Esophagus muscularis mucosa (tissue), 4 donors: Measurements from ENCODE around the gene ERCC3. TPM values are rescaled to one million over a fixed set of nuclear protein-coding genes. Genes with fewer than 3 reads are reported as not detected.

Experiments
- DNase-seq: peaks from one replicate; pipeline ENCODE4 v3.0.0-alpha.2; 2017; ENCODE audit errors: extremely low spot score
- H3K27ac ChIP-seq, 4 donors: fragments of 200-600 bp; sonication (generic); replicated peaks in 1 of 4; 1 replicate in 3 of 4; 2 replicates in 1 of 4; pipeline ENCODE4 v1.5.1; 2016 to 2019; ENCODE audit warnings: mild to moderate bottlenecking in 1 of 4
- H3K27me3 ChIP-seq, 4 donors: fragments of 200-600 bp; sonication (generic); one replicate each; pipeline versions ENCODE4 v1.5.1 to v1.6.0; 2016 to 2019
- H3K36me3 ChIP-seq, 4 donors: fragments of 200-600 bp; sonication (generic); one replicate each; pipeline ENCODE4 v1.5.1; 2016 to 2019
- H3K4me1 ChIP-seq, 4 donors: fragments of 200-600 bp; sonication (generic); one replicate each; pipeline ENCODE4 v1.5.1; 2016 to 2019
- H3K4me3 ChIP-seq, 4 donors: fragments of 200-600 bp; sonication (generic); 1 replicate in 2 of 4; 2 replicates in 2 of 4; pipeline ENCODE4 v1.5.1; 2016 to 2019; ENCODE audit warnings: mild to moderate bottlenecking in 4 of 4, moderate library complexity in 1 of 4
- H3K9me3 ChIP-seq, 4 donors: fragments of 200-600 bp; sonication (generic); 1 replicate in 3 of 4; 2 replicates in 1 of 4; pipeline ENCODE4 v1.5.1; 2016 to 2019
- CTCF ChIP-seq, 3 experiments: fragments of 200-600 bp in 2 of 3; fragments of 450-650 bp in 1 of 3; sonication (generic) in 2 of 3; IDR thresholded peaks; one replicate each; pipeline ENCODE4 v1.5.1; 2017 to 2019; ENCODE audit warnings: antibody characterized with exemption in 3 of 3, mild to moderate bottlenecking in 2 of 3, moderate library complexity in 1 of 3
- EP300 ChIP-seq: sonication (generic); formaldehyde crosslinking; IDR thresholded peaks from one replicate; pipeline ENCODE4 v1.6.1; 2017; ENCODE audit warnings: antibody characterized with exemption
- POLR2A ChIP-seq: fragments of 450-650 bp; IDR thresholded peaks from one replicate; pipeline ENCODE4 v1.6.1; 2017; ENCODE audit warnings: antibody characterized with exemption, moderate library complexity, mild to moderate bottlenecking, low read depth
- POLR2AphosphoS5 ChIP-seq, 2 donors: sonication (generic); formaldehyde crosslinking; IDR thresholded peaks; one replicate each; pipeline ENCODE4 v1.6.1; 2017; ENCODE audit warnings: antibody characterized with exemption in 2 of 2
- WGBS: methylation state at CpG from one replicate; pipeline ENCODE4 v1.1.5; 2018; 5-methylcytosine and 5-hydroxymethylcytosine counted together
- intact Hi-C: fragments of 100-400 bp; cut with DNase I; formaldehyde crosslinking; loops from one replicate; pipeline ENCODE4 v1.15.1; 2023
- total RNA-seq, 4 donors: library from RNA; depleted of rRNA; stranded (reverse); fragments of >200 nt; gene quantifications; one replicate each; pipeline versions ENCODE4 v1.1.0 to v1.2.1, GENCODE V29; 2016

The ERCC3 gene
- total RNA-seq, 4 donors from 2014 or later: 24.4 to 37.1 (median 35.3) TPM

- no peaks in the 10 kb centered on the region for H3K4me1 ChIP-seq
- H3K27me3 ChIP-seq: no peaks in the 10 kb centered on the region
- H3K9me3 ChIP-seq: no peaks in the 10 kb centered on the region
- no peak overlapping the region for H3K27ac ChIP-seq
- WGBS: 96% methylated on average over 1 of the region's 1 CpG
- H3K36me3 ChIP-seq: peaks cover 16 to 90% (median 63%) of the 10 kb centered on the region in 4 donors
- TF ChIP-seq POLR2A (no peak), CTCF (IDR thresholded peaks at IDR 0.05) (no peak), POLR2AphosphoS5 (IDR thresholded peaks at IDR 0.05) (no peak), EP300 (no peak)
- H3K4me3 ChIP-seq: no peak overlapping the region
- no peak for DNase-seq
- intact Hi-C loops: no loop called here
Observed at GRCh38 chr2:127330753-127331152, 36.8 kb upstream of the ERCC3 start.

- Histone ChIP-seq H3K4me1 (peaks cover 0 to 10% (median 8%) of the 10 kb centered on the region in 4 donors), H3K27me3 (no peaks in the 10 kb centered on the region), H3K27ac (no peak overlapping the region), H3K4me3 (no peak overlapping the region), H3K36me3 (peaks cover 27 to 90% (median 62%) of the 10 kb centered on the region in 4 donors), H3K9me3 (no peaks in the 10 kb centered on the region)
- 90% methylated on average over 2 of the region's 2 CpGs for WGBS
- intact Hi-C loops: loop anchor here (5.0 kb wide), 1 partner anchor 91 kb away; the partner anchor contains the start of gene PROC
- DNase-seq: no peak
- TF ChIP-seq CTCF (IDR thresholded peaks at IDR 0.05) (no peak), POLR2AphosphoS5 (IDR thresholded peaks at IDR 0.05) (no peak), POLR2A (no peak), EP300 (no peak)
Observed at GRCh38 chr2:127326289-127326945, 32.5 kb upstream of the ERCC3 start.

- Histone ChIP-seq H3K4me1 (peaks cover 0 to 10% (median 8%) of the 10 kb centered on the region in 4 donors), H3K27ac (no peak overlapping the region), H3K4me3 (no peak overlapping the region), H3K27me3 (no peaks in the 10 kb centered on the region), H3K36me3 (peaks cover 35 to 90% (median 65%) of the 10 kb centered on the region in 4 donors), H3K9me3 (peaks cover 0 to 5% (median 0%) of the 10 kb centered on the region in 4 donors)
- DNase-seq: no peak
- TF ChIP-seq CTCF (IDR thresholded peaks at IDR 0.05): peak; percentile 60 to 67 (median 64)
- TF ChIP-seq POLR2AphosphoS5 (IDR thresholded peaks at IDR 0.05): no peak
- TF ChIP-seq POLR2A: no peak
- intact Hi-C loops: loop anchor here (2.0 to 5.0 kb wide), 2 partner anchors 93 to 154 kb away; partner anchors contain the start of gene PROC
- WGBS: 41% methylated on average over 3 of the region's 3 CpGs
Observed at GRCh38 chr2:127324635-127325034, 30.7 kb upstream of the ERCC3 start.

GRCh38 chr2:127321303-127321702 is 27.4 kb upstream of the ERCC3 start:
- Histone ChIP-seq H3K4me1 (peaks cover 0 to 10% (median 8%) of the 10 kb centered on the region in 4 donors), H3K36me3 (peaks cover 42 to 91% (median 72%) of the 10 kb centered on the region in 4 donors), H3K9me3 (peaks cover 0 to 5% (median 0%) of the 10 kb centered on the region in 4 donors), H3K27me3 (no peaks in the 10 kb centered on the region), H3K4me3 (no peak overlapping the region), H3K27ac (no peak overlapping the region)
- TF ChIP-seq EP300: no peak
- no peak for TF ChIP-seq POLR2A
- no peak for TF ChIP-seq POLR2AphosphoS5 (IDR thresholded peaks at IDR 0.05)
- no peak for TF ChIP-seq CTCF (IDR thresholded peaks at IDR 0.05)
- intact Hi-C loops: no loop called here
- no peak for DNase-seq
